AG04449 (cell line): ENCODE results near the gene SATB1.
A peak's percentile ranks its signal among the peaks of the same experiment; 100 is the strongest.

ENCODE experiments used
- CTCF ChIA-PET: fragments of 350-600 bp; formaldehyde crosslinking; extraction: SDS; loops from one replicate; lab custom pipeline; 2021; ENCODE audit warnings: antibody characterized with exemption; lab: Yijun Ruan, JAX
- POLR2A ChIA-PET: fragments of 400-600, 350-600 bp; formaldehyde crosslinking; extraction: SDS; loops from one replicate; lab custom pipeline; 2020; ENCODE audit warnings: antibody characterized with exemption, inconsistent platforms; lab: Yijun Ruan, JAX
- DNase-seq: peaks from one replicate; pipeline ENCODE4 v3.0.0-alpha.2; 2010; ENCODE audit warnings: low read depth, low spot score
- H3K4me3 ChIP-seq: 2 replicates; pipeline ENCODE4 v1.5.1; 2011; ENCODE audit warnings: low read depth, mild to moderate bottlenecking, control low read depth, low read length
- CTCF ChIP-seq: IDR thresholded peaks from one replicate; pipeline ENCODE4 v1.5.1; 2011; ENCODE audit warnings: mild to moderate bottlenecking, moderate library complexity, low read length, control low read depth, inconsistent platforms; ENCODE audit not compliant: insufficient read depth; ENCODE audit errors: missing control alignments

SATB1 gene

GRCh38 chr3:18425641-18426257 is 610 bp upstream of the SATB1 start:
- DNase-seq = no peak
- ChIA-PET POLR2A (no interaction called here), CTCF (no interaction called here)
- H3K4me3 ChIP-seq = peak overlapping the region; percentile 74
- TF ChIP-seq CTCF = no peak

GRCh38 chr3:18424213-18424728 is 868 bp downstream of the SATB1 start:
- ChIA-PET POLR2A (no interaction called here), CTCF (interaction anchor here (0.7 kb wide), 1 partner anchor 436 kb away, joined by 3 read pairs; no protein-coding TSS in a partner anchor)
- H3K4me3 ChIP-seq = peak overlapping the region; percentile 74
- no peak for DNase-seq
- TF ChIP-seq CTCF = no peak

GRCh38 chr3:18423401-18424212 is 1.5 kb downstream of the SATB1 start:
- ChIA-PET POLR2A (no interaction called here), CTCF (interaction anchor here (0.7 to 1.2 kb wide), 2 partner anchors 10 to 437 kb away, joined by 3 to 4 read pairs; no protein-coding TSS in a partner anchor)
- DNase-seq = no peak
- no peak for TF ChIP-seq CTCF
- H3K4me3 ChIP-seq = peak overlapping the region; percentile 74

- TF ChIP-seq CTCF = no peak
- POLR2A ChIA-PET = no interaction called here
- DNase-seq = no peak
- peak overlapping the region; percentile 74; the same call in 1 of the 2 replicates for H3K4me3 ChIP-seq
- CTCF ChIA-PET = interaction anchor here (1.2 kb wide), 1 partner anchor 10 kb away, joined by 4 read pairs; no protein-coding TSS in a partner anchor
These were observed 2.2 kb downstream of the SATB1 start for GRCh38 chr3:18422972-18423371.

- H3K4me3 ChIP-seq = no peak overlapping the region
- DNase-seq = no peak
- CTCF ChIA-PET = no interaction called here
- TF ChIP-seq CTCF = no peak
- POLR2A ChIA-PET = no interaction called here
These were observed 4.6 kb downstream of the SATB1 start for GRCh38 chr3:18420555-18420954.

- DNase-seq = no peak
- H3K4me3 ChIP-seq = no peak overlapping the region
- CTCF ChIA-PET = no interaction called here
- POLR2A ChIA-PET = no interaction called here
- no peak for TF ChIP-seq CTCF
These were observed 5.9 kb downstream of the SATB1 start for GRCh38 chr3:18419232-18419631.
